ENCODE results near the gene ROS1. TPM values are rescaled to one million over a fixed set of nuclear protein-coding genes. Genes with fewer than 3 reads are reported as not detected.
"Not testable (repeated sequence)": the region's sequence is repeated elsewhere in the genome, so short reads cannot be mapped to it uniquely, and the experiment has no call there.

The ROS1 gene
- total RNA-seq, 1 donor = 0.43 TPM

- no peak overlapping the region for H3K4me3 ChIP-seq (ENCODE audit: low read depth, low read length)
- DNase-seq (ENCODE audit: low read depth) = peak; percentile 91
- no peak for TF ChIP-seq CTCF (IDR thresholded peaks at IDR 0.05; ENCODE audit: insufficient read depth, low read depth, low read length)
Observed at GRCh38 chr6:117451671-117452070, 25.9 kb upstream of the ROS1 start.

- DNase-seq (ENCODE audit: low read depth) = peak; percentile 90
- no peak overlapping the region for H3K4me3 ChIP-seq (ENCODE audit: low read depth, low read length)
- peak; percentile 65 for TF ChIP-seq CTCF (IDR thresholded peaks at IDR 0.05; ENCODE audit: insufficient read depth, low read depth, low read length)
Observed at GRCh38 chr6:117449549-117450439, 24.1 kb upstream of the ROS1 start.

- H3K4me3 ChIP-seq (ENCODE audit: low read depth, low read length) = no peak overlapping the region
- no peak for TF ChIP-seq CTCF (IDR thresholded peaks at IDR 0.05; ENCODE audit: insufficient read depth, low read depth, low read length)
- peak; percentile 95 for DNase-seq (ENCODE audit: low read depth)
Observed at GRCh38 chr6:117448732-117449485, 23.2 kb upstream of the ROS1 start.

DNA sequence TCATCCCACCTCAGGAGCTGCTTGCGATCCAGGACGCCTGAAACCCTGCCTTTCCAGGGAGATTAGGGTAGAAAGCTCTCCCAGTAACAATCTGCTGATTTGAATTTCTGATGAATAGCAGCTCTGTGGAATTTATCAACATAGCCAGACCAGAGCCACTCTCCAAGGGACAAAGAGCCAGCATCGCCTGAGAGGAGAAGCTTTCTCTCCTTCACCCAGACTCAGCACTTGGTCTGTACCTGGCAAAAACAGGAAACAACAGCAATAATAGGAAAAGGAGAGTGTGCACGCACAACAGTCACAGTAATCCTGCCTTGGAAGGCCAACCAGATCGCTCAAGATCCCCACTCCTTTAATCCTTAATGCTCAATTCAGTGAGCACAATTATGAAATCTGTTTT lies 22.3 kb upstream of the ROS1 start:
- no peak for TF ChIP-seq CTCF (IDR thresholded peaks at IDR 0.05; ENCODE audit: insufficient read depth, low read depth, low read length)
- DNase-seq (ENCODE audit: low read depth) = peak; percentile 16
- peak overlapping the region; percentile 3 for H3K4me3 ChIP-seq (ENCODE audit: low read depth, low read length)

DNA sequence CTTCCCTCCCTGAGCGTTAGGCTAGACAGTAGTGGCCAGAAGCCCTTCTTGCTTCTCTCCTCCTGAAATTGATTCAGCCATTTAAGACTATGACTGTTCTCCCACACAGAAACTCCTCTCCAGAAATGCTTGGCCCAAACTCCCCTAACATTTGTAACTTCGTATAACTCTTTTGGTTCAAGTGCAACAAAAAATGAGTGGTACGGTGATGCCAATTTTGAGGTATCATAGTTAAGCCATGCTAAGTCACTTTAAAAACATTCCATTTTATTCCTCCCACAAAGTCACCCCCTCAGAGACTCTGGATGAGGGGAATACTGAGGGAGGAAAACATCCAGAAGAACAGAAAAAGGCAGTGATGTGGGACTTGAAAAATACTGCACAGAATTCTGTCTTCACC lies 21.1 kb upstream of the ROS1 start:
- DNase-seq (ENCODE audit: low read depth) = no peak
- no peak for TF ChIP-seq CTCF (IDR thresholded peaks at IDR 0.05; ENCODE audit: insufficient read depth, low read depth, low read length)
- no peak overlapping the region for H3K4me3 ChIP-seq (ENCODE audit: low read depth, low read length)

GRCh38 chr6:117444600-117444999 lies 18.9 kb upstream of the ROS1 start:
- TF ChIP-seq CTCF (IDR thresholded peaks at IDR 0.05; ENCODE audit: insufficient read depth, low read depth, low read length) = no peak
- no peak overlapping the region for H3K4me3 ChIP-seq (ENCODE audit: low read depth, low read length)
- DNase-seq (ENCODE audit: low read depth) = peak; percentile 89

DNA sequence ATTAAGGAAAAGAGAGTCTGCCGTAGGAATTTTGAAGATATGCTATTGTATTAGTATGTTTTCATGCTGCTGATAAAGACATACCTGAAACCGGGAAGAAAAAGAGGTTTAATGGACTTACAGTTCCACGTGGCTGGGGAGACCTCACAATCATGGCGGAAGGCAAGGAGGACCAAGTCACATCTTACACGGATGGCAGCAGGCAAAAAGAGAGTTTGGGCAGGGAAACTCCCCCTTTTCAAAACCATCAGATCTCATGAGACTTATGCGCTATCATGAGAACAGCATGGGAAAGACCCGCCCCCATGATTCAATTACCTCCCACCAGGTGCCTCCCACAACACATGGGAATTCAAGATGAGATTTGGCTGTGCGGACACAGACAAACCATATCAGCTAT lies 16.6 kb upstream of the ROS1 start:
- H3K4me3 ChIP-seq (ENCODE audit: low read depth, low read length); DNase-seq (ENCODE audit: low read depth): not testable (repeated sequence)
